B cell (primary cell): ENCODE measurements around the gene TAL1. TPM values are rescaled to one million over a fixed set of nuclear protein-coding genes. Genes with fewer than 3 reads are reported as not detected.

Experiments
- ATAC-seq: fragments of 200-7000 bp; cut with Tn5 transposase; one replicate; pipeline ENCODE4 v1.10.0; 2021; ENCODE audit warnings: low read depth, mild to moderate bottlenecking, moderate number of reproducible peaks, moderate library complexity
- CTCF ChIA-PET: fragments of 350-600 bp; sonication (Branson Sonifier 250); formaldehyde crosslinking; loops from one replicate; lab custom pipeline; 2021; ENCODE audit warnings: antibody characterized with exemption, inconsistent platforms; lab: Charles Lee
- POLR2A ChIA-PET: fragments of 350-600 bp; sonication (Branson Sonifier 250); formaldehyde crosslinking; loops from one replicate; lab custom pipeline; 2021; ENCODE audit warnings: antibody characterized with exemption; lab: Charles Lee
- DNase-seq: peaks from one replicate; pipeline ENCODE4 v3.0.0; 2013
- H2AFZ ChIP-seq: 2 replicates; pipeline ENCODE4 v1.6.1; 2012; ENCODE audit warnings: mild to moderate bottlenecking, low read depth, low read length; ENCODE audit not compliant: insufficient read depth, poor library complexity, severe bottlenecking
- H3K27ac ChIP-seq, 2 donors: 1 replicate in 1 of 2; 2 replicates in 1 of 2; pipeline ENCODE4 v1.5.1; 2012 to 2013; ENCODE audit warnings: low read length in 2 of 2, mild to moderate bottlenecking in 2 of 2, moderate library complexity in 1 of 2
- H3K27me3 ChIP-seq, 4 experiments: fragments of 200-600 bp in 1 of 4; sonication (generic) in 1 of 4; replicated peaks in 1 of 4; 1 replicate in 2 of 4; 2 replicates in 2 of 4; pipeline versions ENCODE4 v1.6.1 to v1.7.0; 2013 to 2016; ENCODE audit warnings: low read length in 3 of 4, mild to moderate bottlenecking in 2 of 4, mixed read lengths in 1 of 4, moderate library complexity in 1 of 4; ENCODE audit not compliant: insufficient read depth in 4 of 4, control insufficient read depth in 3 of 4; ENCODE audit errors: control extremely low read depth in 1 of 4
- H3K36me3 ChIP-seq, 2 experiments: replicated peaks in 1 of 2; 1 replicate in 1 of 2; 2 replicates in 1 of 2; pipeline versions ENCODE4 v1.6.1 to v1.7.1; 2013; ENCODE audit warnings: low read length in 1 of 2; ENCODE audit not compliant: insufficient read depth in 2 of 2, control insufficient read depth in 1 of 2; ENCODE audit errors: control extremely low read depth in 1 of 2, extremely low read depth in 1 of 2
- H3K4me1 ChIP-seq, 2 donors: fragments of 200-600 bp in 1 of 2; sonication (generic) in 1 of 2; 1 replicate in 1 of 2; 2 replicates in 1 of 2; pipeline versions ENCODE4 v1.5.1 to v1.6.1; 2013 to 2017; ENCODE audit warnings: low read length in 2 of 2; ENCODE audit not compliant: control insufficient read depth in 2 of 2, insufficient read depth in 2 of 2
- H3K4me2 ChIP-seq: replicated peaks from 2 replicates; pipeline ENCODE3; 2012; ENCODE audit warnings: mild to moderate bottlenecking, low read depth, low read length; ENCODE audit not compliant: poor library complexity, severe bottlenecking
- H3K4me3 ChIP-seq, 5 experiments: fragments of 200-600 bp in 1 of 5; sonication (generic) in 1 of 5; 1 replicate in 3 of 5; 2 replicates in 2 of 5; pipeline versions ENCODE4 v1.5.1 to v1.7.0; 2011 to 2016; ENCODE audit warnings: low read length in 4 of 5, mild to moderate bottlenecking in 4 of 5, low read depth in 2 of 5, control low read depth in 1 of 5, moderate library complexity in 1 of 5; ENCODE audit not compliant: insufficient read depth in 1 of 5; ENCODE audit errors: control extremely low read depth in 1 of 5, extremely low read depth in 1 of 5
- H3K79me2 ChIP-seq: fragments of 200-600 bp; sonication (generic); one replicate; pipeline ENCODE4 v1.6.0; 2016; ENCODE audit warnings: low read length; ENCODE audit not compliant: control insufficient read depth, insufficient read depth
- H3K9ac ChIP-seq: fragments of 200-600 bp; sonication (generic); 2 replicates; pipeline ENCODE4 v1.6.1; 2017; ENCODE audit warnings: mild to moderate bottlenecking, low read length, moderate library complexity
- H3K9me3 ChIP-seq, 3 donors: one replicate each; pipeline versions ENCODE4 v1.6.1 to v1.7.1; 2013; ENCODE audit warnings: low read length in 2 of 3; ENCODE audit not compliant: control insufficient read depth in 2 of 3, insufficient read depth in 1 of 3; ENCODE audit errors: control extremely low read depth in 1 of 3
- H4K20me1 ChIP-seq: 2 replicates; pipeline ENCODE4 v1.6.0; 2012; ENCODE audit warnings: mild to moderate bottlenecking, low read length; ENCODE audit not compliant: insufficient read depth, control insufficient read depth, poor library complexity, severe bottlenecking
- H3K27ac Mint-ChIP-seq: one replicate; pipeline ENCODE4 v1.8.0; 2021; ENCODE audit warnings: mixed read lengths
- H3K27me3 Mint-ChIP-seq: one replicate; pipeline ENCODE4 v1.8.0; 2021; ENCODE audit warnings: mixed read lengths
- H3K4me1 Mint-ChIP-seq: one replicate; pipeline ENCODE4 v1.8.0; 2021; ENCODE audit warnings: mixed read lengths
- H3K4me3 Mint-ChIP-seq: one replicate; pipeline ENCODE4 v1.8.0; 2021; ENCODE audit warnings: mixed read lengths
- H3K9me3 Mint-ChIP-seq: one replicate; pipeline ENCODE4 v1.8.0; 2022; ENCODE audit warnings: mixed read lengths; ENCODE audit not compliant: insufficient read depth
- EZH2 ChIP-seq: IDR thresholded peaks from 2 replicates; pipeline ENCODE4 v1.6.1; 2012; ENCODE audit warnings: borderline replicate concordance, low read depth, mild to moderate bottlenecking, moderate library complexity, low read length; ENCODE audit not compliant: insufficient read depth, poor library complexity, severe bottlenecking
- WGBS: methylation state at CpG from one replicate; pipeline ENCODE4 v1.1.5; 2013; ENCODE audit warnings: missing lambda C conversion rate; ENCODE audit not compliant: insufficient coverage; 5-methylcytosine and 5-hydroxymethylcytosine counted together
- intact Hi-C: fragments of 100-400 bp; cut with micrococcal nuclease; formaldehyde crosslinking; loops from one replicate; pipeline ENCODE4 v1.10.0; 2022
- polyA plus RNA-seq: library from polyadenylated mRNA; depleted of rRNA; stranded (reverse); fragments of >200 nt; gene quantifications from 2 replicates; pipeline ENCODE4 v1.2.3, GENCODE V29; 2012
- total RNA-seq, 2 donors: library from RNA; stranded (reverse); fragments of 120-200 nt in 1 of 2; gene quantifications; 1 replicate in 1 of 2; 2 replicates in 1 of 2; pipeline versions ENCODE4 v1.2.3 to v1.2.4, GENCODE V29; 2013 to 2022
- TF ChIP-seq, protein P1 (sequence below): fragments of 200-600 bp; IDR thresholded peaks from one replicate; pipeline ENCODE4 v1.8.0; 2022; ENCODE audit warnings: antibody characterized with exemption, mild to moderate bottlenecking

The TAL1 gene
- total and polyA plus RNA-seq, 2 donors (not counting 1 experiment from before 2014, with no cell fraction given), result not detected

DNA sequence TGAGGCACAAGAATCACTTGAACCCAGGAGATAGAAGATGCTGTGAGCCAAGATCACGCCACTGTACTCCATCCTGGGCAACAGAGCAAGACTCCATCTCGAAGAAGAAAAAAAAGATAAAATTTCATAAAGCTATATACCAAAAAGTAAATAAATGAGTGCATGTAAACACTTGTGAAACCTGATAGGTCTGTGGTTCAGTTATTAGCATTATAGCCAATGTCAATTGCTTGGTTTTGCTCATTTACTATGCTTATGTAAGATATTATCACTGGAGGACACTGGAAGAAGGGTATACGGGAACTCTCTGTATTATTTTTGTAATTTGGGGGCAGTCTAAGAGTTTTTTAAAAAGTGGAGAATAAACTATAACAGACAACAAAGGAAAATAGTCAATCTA, 17.7 kb upstream of the TAL1 start:
- POLR2A ChIA-PET, result no interaction called here
- intact Hi-C loops, result no loop called here
- DNase-seq, result no peak
- H3K36me3 ChIP-seq, result peaks cover 0 to 2% of the 10 kb centered on the region in 2 experiments
- no peaks in the 10 kb centered on the region for H4K20me1 ChIP-seq
- no CpG with 5 or more reads among the region's 3 CpGs for WGBS
- H3K4me1 Mint-ChIP-seq, result no peaks in the 10 kb centered on the region
- no peak for ATAC-seq
- TF ChIP-seq, protein P1, sequence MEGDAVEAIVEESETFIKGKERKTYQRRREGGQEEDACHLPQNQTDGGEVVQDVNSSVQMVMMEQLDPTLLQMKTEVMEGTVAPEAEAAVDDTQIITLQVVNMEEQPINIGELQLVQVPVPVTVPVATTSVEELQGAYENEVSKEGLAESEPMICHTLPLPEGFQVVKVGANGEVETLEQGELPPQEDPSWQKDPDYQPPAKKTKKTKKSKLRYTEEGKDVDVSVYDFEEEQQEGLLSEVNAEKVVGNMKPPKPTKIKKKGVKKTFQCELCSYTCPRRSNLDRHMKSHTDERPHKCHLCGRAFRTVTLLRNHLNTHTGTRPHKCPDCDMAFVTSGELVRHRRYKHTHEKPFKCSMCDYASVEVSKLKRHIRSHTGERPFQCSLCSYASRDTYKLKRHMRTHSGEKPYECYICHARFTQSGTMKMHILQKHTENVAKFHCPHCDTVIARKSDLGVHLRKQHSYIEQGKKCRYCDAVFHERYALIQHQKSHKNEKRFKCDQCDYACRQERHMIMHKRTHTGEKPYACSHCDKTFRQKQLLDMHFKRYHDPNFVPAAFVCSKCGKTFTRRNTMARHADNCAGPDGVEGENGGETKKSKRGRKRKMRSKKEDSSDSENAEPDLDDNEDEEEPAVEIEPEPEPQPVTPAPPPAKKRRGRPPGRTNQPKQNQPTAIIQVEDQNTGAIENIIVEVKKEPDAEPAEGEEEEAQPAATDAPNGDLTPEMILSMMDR, result no peak
- TF ChIP-seq EZH2, result no peak
- no peak overlapping the region for H3K27ac Mint-ChIP-seq
- H3K9me3 ChIP-seq, result no peaks in the 10 kb centered on the region
- no peak overlapping the region for H3K27ac ChIP-seq
- CTCF ChIA-PET, result no interaction called here
- no peaks in the 10 kb centered on the region for H3K79me2 ChIP-seq
- H3K4me1 ChIP-seq, result no peaks in the 10 kb centered on the region
- H3K27me3 ChIP-seq, result no peaks in the 10 kb centered on the region
- H3K27me3 Mint-ChIP-seq, result peaks cover 3% of the 10 kb centered on the region
- H2AFZ ChIP-seq, result no peak overlapping the region
- H3K4me3 ChIP-seq, result no peak overlapping the region
- H3K4me3 Mint-ChIP-seq, result no peak overlapping the region
- H3K4me2 ChIP-seq, result no peak overlapping the region
- H3K9ac ChIP-seq, result no peak overlapping the region
- no peaks in the 10 kb centered on the region for H3K9me3 Mint-ChIP-seq

DNA sequence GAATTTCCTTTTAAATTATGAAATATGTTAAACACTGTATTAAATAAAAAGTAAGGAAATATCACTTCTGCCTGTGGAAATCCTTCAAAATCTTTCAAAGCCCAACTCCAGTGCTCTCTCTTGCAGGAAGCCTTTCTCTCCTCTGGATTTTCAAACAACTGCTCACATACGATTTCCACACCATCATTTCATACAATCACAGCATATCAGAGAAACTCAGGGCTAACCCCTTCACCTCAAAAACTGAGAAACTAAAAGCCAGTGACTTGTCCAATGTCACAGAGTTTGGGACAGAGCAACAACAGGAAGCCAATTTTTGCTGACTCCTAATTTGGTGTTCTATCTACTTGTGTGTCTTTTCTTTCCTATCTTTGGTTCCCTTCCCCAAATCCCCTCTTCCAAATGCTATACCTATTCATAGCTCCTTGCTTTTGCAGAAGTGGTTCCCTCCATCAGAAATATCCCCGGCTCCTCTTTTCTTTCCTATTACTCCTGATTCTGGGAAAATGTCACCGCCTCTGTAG, 12.4 kb upstream of the TAL1 start:
- H3K36me3 ChIP-seq, result no peaks in the 10 kb centered on the region
- no peaks in the 10 kb centered on the region for H3K9me3 Mint-ChIP-seq
- H3K27ac ChIP-seq, result no peak overlapping the region
- peaks cover 0 to 14% (median 2%) of the 10 kb centered on the region in 4 experiments for H3K27me3 ChIP-seq
- H3K4me3 Mint-ChIP-seq, result no peak overlapping the region
- ChIA-PET CTCF (no interaction called here), POLR2A (no interaction called here)
- no peak overlapping the region for H3K4me2 ChIP-seq
- H2AFZ ChIP-seq, result no peak overlapping the region
- no peaks in the 10 kb centered on the region for H3K79me2 ChIP-seq
- no peaks in the 10 kb centered on the region for H3K4me1 Mint-ChIP-seq
- 80% methylated on average over 1 of the region's 3 CpGs for WGBS
- no peak overlapping the region for H3K4me3 ChIP-seq
- intact Hi-C loops, result no loop called here
- no peaks in the 10 kb centered on the region for H3K4me1 ChIP-seq
- H3K27ac Mint-ChIP-seq, result no peak overlapping the region
- DNase-seq (no peak), ATAC-seq (no peak)
- H3K9ac ChIP-seq, result no peak overlapping the region
- peaks cover 40% of the 10 kb centered on the region for H3K27me3 Mint-ChIP-seq
- no peaks in the 10 kb centered on the region for H3K9me3 ChIP-seq
- no peaks in the 10 kb centered on the region for H4K20me1 ChIP-seq
- TF ChIP-seq, protein P1, result no peak
- TF ChIP-seq EZH2, result no peak
